IPS-18a (cell line): Measurements from ENCODE around the gene CHRNB1.

Source experiments
- H3K27ac ChIP-seq: one replicate; pipeline ENCODE4 v1.5.1; 2013; ENCODE audit warnings: low read length
- H3K27me3 ChIP-seq: one replicate; pipeline ENCODE4 v1.6.1; 2013; ENCODE audit warnings: mild to moderate bottlenecking, low read length; ENCODE audit not compliant: control insufficient read depth, insufficient read depth
- H3K36me3 ChIP-seq: one replicate; pipeline ENCODE4 v1.6.1; 2013; ENCODE audit warnings: low read depth, low read length; ENCODE audit not compliant: control insufficient read depth
- H3K4me1 ChIP-seq: one replicate; pipeline ENCODE4 v1.6.1; 2013; ENCODE audit warnings: low read depth, low read length; ENCODE audit not compliant: control insufficient read depth
- H3K4me3 ChIP-seq: one replicate; pipeline ENCODE4 v1.5.1; 2013; ENCODE audit warnings: low read length
- H3K9ac ChIP-seq: one replicate; pipeline ENCODE4 v1.6.1; 2013; ENCODE audit warnings: mild to moderate bottlenecking, low read length, moderate library complexity
- H3K9me3 ChIP-seq: one replicate; pipeline ENCODE4 v1.6.1; 2013; ENCODE audit warnings: low read depth, low read length; ENCODE audit not compliant: control insufficient read depth

CHRNB1 gene

GRCh38 chr17:7407485-7408251 is 37.2 kb upstream of the CHRNB1 start, which contains the start of gene NLGN2:
Gene NLGN2 (plus strand): TSS chr17:7407845. CDS start chr17:7408256, 411 bp downstream.
- Histone ChIP-seq H3K9ac (no peak within 1 kb of the TSS), H3K4me3 (no peak within 1 kb of the TSS)

GRCh38 chr17:7408252-7408727 is 36.6 kb upstream of the CHRNB1 start:
- Histone ChIP-seq H3K4me1 (peaks cover 15% of the 10 kb centered on the region), H3K4me3 (no peak overlapping the region), H3K9me3 (no peaks in the 10 kb centered on the region), H3K9ac (no peak overlapping the region), H3K27ac (no peak overlapping the region), H3K36me3 (peaks cover 19% of the 10 kb centered on the region), H3K27me3 (no peaks in the 10 kb centered on the region)

More at GRCh38 chr17:7407485-7408251, 37.2 kb upstream of the CHRNB1 start, which contains the start of gene NLGN2:
- Histone ChIP-seq H3K27ac (no peak within 1 kb of the TSS), H3K9me3 (no peaks in the 10 kb centered on the region), H3K27me3 (no peaks in the 10 kb centered on the region), H3K4me1 (peaks cover 22% of the 10 kb centered on the region), H3K36me3 (peaks cover 19% of the 10 kb centered on the region)

GRCh38 chr17:7408863-7409262 is 36.0 kb upstream of the CHRNB1 start:
- H3K9ac ChIP-seq: no peak overlapping the region
- H3K4me3 ChIP-seq: no peak overlapping the region
- H3K4me1 ChIP-seq: peaks cover 15% of the 10 kb centered on the region
- H3K9me3 ChIP-seq: no peaks in the 10 kb centered on the region
- H3K36me3 ChIP-seq: peaks cover 19% of the 10 kb centered on the region
- H3K27ac ChIP-seq: no peak overlapping the region
- H3K27me3 ChIP-seq: no peaks in the 10 kb centered on the region

GRCh38 chr17:7409716-7410115 is 35.1 kb upstream of the CHRNB1 start:
- Histone ChIP-seq H3K9me3 (no peaks in the 10 kb centered on the region), H3K4me1 (peaks cover 15% of the 10 kb centered on the region), H3K27ac (no peak overlapping the region), H3K27me3 (no peaks in the 10 kb centered on the region), H3K36me3 (peaks cover 19% of the 10 kb centered on the region), H3K9ac (no peak overlapping the region), H3K4me3 (no peak overlapping the region)

- Histone ChIP-seq H3K27ac (no peak overlapping the region), H3K9me3 (no peaks in the 10 kb centered on the region), H3K27me3 (no peaks in the 10 kb centered on the region), H3K36me3 (peaks cover 30% of the 10 kb centered on the region), H3K4me3 (no peak overlapping the region), H3K9ac (no peak overlapping the region), H3K4me1 (peaks cover 13% of the 10 kb centered on the region)
Observed at GRCh38 chr17:7410634-7411426, 34.0 kb upstream of the CHRNB1 start.

GRCh38 chr17:7411427-7411750 is 33.5 kb upstream of the CHRNB1 start:
- Histone ChIP-seq H3K9me3 (no peaks in the 10 kb centered on the region), H3K4me3 (no peak overlapping the region), H3K27me3 (no peaks in the 10 kb centered on the region), H3K4me1 (peaks cover 9% of the 10 kb centered on the region), H3K36me3 (peaks cover 31% of the 10 kb centered on the region), H3K27ac (no peak overlapping the region), H3K9ac (no peak overlapping the region)

- no peaks in the 10 kb centered on the region for H3K9me3 ChIP-seq
- peaks cover 33% of the 10 kb centered on the region for H3K36me3 ChIP-seq
Observed at GRCh38 chr17:7413346-7413985, 31.4 kb upstream of the CHRNB1 start.

GRCh38 chr17:7414837-7415236 is 30.0 kb upstream of the CHRNB1 start:
- Histone ChIP-seq H3K4me3 (no peak overlapping the region), H3K4me1 (peaks cover 6% of the 10 kb centered on the region), H3K9me3 (no peaks in the 10 kb centered on the region), H3K9ac (no peak overlapping the region), H3K27me3 (no peaks in the 10 kb centered on the region), H3K36me3 (peaks cover 24% of the 10 kb centered on the region), H3K27ac (no peak overlapping the region)

More at GRCh38 chr17:7413346-7413985, 31.4 kb upstream of the CHRNB1 start:
- Histone ChIP-seq H3K27ac (no peak overlapping the region), H3K27me3 (no peaks in the 10 kb centered on the region), H3K9ac (no peak overlapping the region), H3K4me3 (no peak overlapping the region), H3K4me1 (peaks cover under 1% of the 10 kb centered on the region)

- Histone ChIP-seq H3K27ac (no peak overlapping the region), H3K36me3 (peaks cover 16% of the 10 kb centered on the region), H3K4me3 (no peak overlapping the region), H3K9me3 (no peaks in the 10 kb centered on the region), H3K27me3 (no peaks in the 10 kb centered on the region), H3K9ac (no peak overlapping the region), H3K4me1 (peaks cover 6% of the 10 kb centered on the region)
Observed at GRCh38 chr17:7415784-7416183, 29.1 kb upstream of the CHRNB1 start.

GRCh38 chr17:7416323-7416722 is 28.5 kb upstream of the CHRNB1 start:
- H3K27ac ChIP-seq: no peak overlapping the region
- H3K4me1 ChIP-seq: peaks cover 6% of the 10 kb centered on the region
- H3K4me3 ChIP-seq: no peak overlapping the region
- H3K9me3 ChIP-seq: no peaks in the 10 kb centered on the region
- no peaks in the 10 kb centered on the region for H3K27me3 ChIP-seq
- H3K36me3 ChIP-seq: peaks cover 16% of the 10 kb centered on the region
- no peak overlapping the region for H3K9ac ChIP-seq

GRCh38 chr17:7417056-7417655 is 27.7 kb upstream of the CHRNB1 start:
- H3K9ac ChIP-seq: no peak overlapping the region
- no peak overlapping the region for H3K4me3 ChIP-seq
- no peaks in the 10 kb centered on the region for H3K9me3 ChIP-seq
- H3K36me3 ChIP-seq: peaks cover 16% of the 10 kb centered on the region
- no peaks in the 10 kb centered on the region for H3K27me3 ChIP-seq
- no peak overlapping the region for H3K27ac ChIP-seq
- H3K4me1 ChIP-seq: peaks cover 6% of the 10 kb centered on the region
